ENCODE data around the gene COG7. TPM values are rescaled to one million over a fixed set of nuclear protein-coding genes. Genes with fewer than 3 reads are reported as not detected.
"Not testable (repeated sequence)": the region's sequence is repeated elsewhere in the genome, so short reads cannot be mapped to it uniquely, and the experiment has no call there.

The COG7 gene
- total RNA-seq, 1 experiment from 2014 or later = 29.4 TPM

GRCh38 chr16:23464196-23464595, 11.2 kb upstream of the COG7 start:
- CTCF ChIA-PET = interaction anchor here (0.6 kb wide), 1 partner anchor 18 kb away, joined by 3 read pairs; no protein-coding TSS in a partner anchor
- intact Hi-C loops (cut with micrococcal nuclease; ENCODE audit: unreplicated experiment) = no loop called here
- H3K4me3 Mint-ChIP-seq (ENCODE audit: low read depth, unreplicated experiment) = no peak overlapping the region
- H3K27me3 Mint-ChIP-seq (ENCODE audit: unreplicated experiment) = no peaks in the 10 kb centered on the region
- H3K9me3 Mint-ChIP-seq (ENCODE audit: low read depth, unreplicated experiment) = no peaks in the 10 kb centered on the region
- peaks cover 24% of the 10 kb centered on the region for H3K36me3 Mint-ChIP-seq (ENCODE audit: insufficient read depth, unreplicated experiment)
- no peak for TF ChIP-seq CTCF (IDR thresholded peaks at IDR 0.05; ENCODE audit: unreplicated experiment)
- BruUV-seq (replicated peaks) = no TSS peak
- no peak for DNase-seq
- no peak overlapping the region for H3K27ac Mint-ChIP-seq (ENCODE audit: unreplicated experiment)
- peaks cover 3% of the 10 kb centered on the region for H3K4me1 Mint-ChIP-seq (ENCODE audit: low read depth, unreplicated experiment)

GRCh38 chr16:23462994-23463393, 10.0 kb upstream of the COG7 start:
- H3K27me3 Mint-ChIP-seq (ENCODE audit: unreplicated experiment); BruUV-seq (replicated peaks); CTCF ChIA-PET; intact Hi-C loops (cut with micrococcal nuclease; ENCODE audit: unreplicated experiment); H3K27ac Mint-ChIP-seq (ENCODE audit: unreplicated experiment); DNase-seq; H3K9me3 Mint-ChIP-seq (ENCODE audit: low read depth, unreplicated experiment); H3K4me1 Mint-ChIP-seq (ENCODE audit: low read depth, unreplicated experiment); H3K4me3 Mint-ChIP-seq (ENCODE audit: low read depth, unreplicated experiment): not testable (repeated sequence)
- H3K36me3 Mint-ChIP-seq (ENCODE audit: insufficient read depth, unreplicated experiment) = peaks cover 21% of the 10 kb centered on the region

GRCh38 chr16:23453338-23454052, 506 bp upstream of the COG7 start:
- intact Hi-C loops (cut with micrococcal nuclease; ENCODE audit: unreplicated experiment) = no loop called here
- H3K27ac Mint-ChIP-seq (ENCODE audit: unreplicated experiment) = peak overlapping the region; percentile 92
- H3K9me3 Mint-ChIP-seq (ENCODE audit: low read depth, unreplicated experiment) = no peaks in the 10 kb centered on the region
- DNase-seq = no peak
- CTCF ChIA-PET = interaction anchor here (1.6 to 1.7 kb wide), 2 partner anchors 18 to 52 kb away, joined by 4 to 6 read pairs; no protein-coding TSS in a partner anchor
- peaks cover 35% of the 10 kb centered on the region for H3K4me1 Mint-ChIP-seq (ENCODE audit: low read depth, unreplicated experiment)
- H3K27me3 Mint-ChIP-seq (ENCODE audit: unreplicated experiment) = no peaks in the 10 kb centered on the region
- BruUV-seq (replicated peaks) = no TSS peak
- TF ChIP-seq CTCF (IDR thresholded peaks at IDR 0.05; ENCODE audit: unreplicated experiment) = no peak
- peak overlapping the region; percentile 94 for H3K4me3 Mint-ChIP-seq (ENCODE audit: low read depth, unreplicated experiment)
- H3K36me3 Mint-ChIP-seq (ENCODE audit: insufficient read depth, unreplicated experiment) = peaks cover 40% of the 10 kb centered on the region

GRCh38 chr16:23452221-23452571, 793 bp downstream of the COG7 start:
- no peak for TF ChIP-seq CTCF (IDR thresholded peaks at IDR 0.05; ENCODE audit: unreplicated experiment)
- no peak for DNase-seq
- Mint-ChIP-seq H3K9me3 (ENCODE audit: low read depth, unreplicated experiment) (no peaks in the 10 kb centered on the region), H3K4me1 (ENCODE audit: low read depth, unreplicated experiment) (peaks cover 42% of the 10 kb centered on the region), H3K27ac (ENCODE audit: unreplicated experiment) (peak overlapping the region; percentile 92), H3K27me3 (ENCODE audit: unreplicated experiment) (no peaks in the 10 kb centered on the region), H3K36me3 (ENCODE audit: insufficient read depth, unreplicated experiment) (peaks cover 40% of the 10 kb centered on the region), H3K4me3 (ENCODE audit: low read depth, unreplicated experiment) (peak overlapping the region; percentile 94)
- CTCF ChIA-PET = interaction anchor here (1.6 to 1.7 kb wide), 2 partner anchors 16 to 53 kb away, joined by 4 to 6 read pairs; no protein-coding TSS in a partner anchor
- TSS peak; percentile 44 for BruUV-seq (replicated peaks)
- intact Hi-C loops (cut with micrococcal nuclease; ENCODE audit: unreplicated experiment) = no loop called here

GRCh38 chr16:23448392-23448791, 4.6 kb downstream of the COG7 start:
- intact Hi-C loops (cut with micrococcal nuclease; ENCODE audit: unreplicated experiment) = no loop called here
- Mint-ChIP-seq H3K27ac (ENCODE audit: unreplicated experiment) (peak overlapping the region; percentile 54), H3K9me3 (ENCODE audit: low read depth, unreplicated experiment) (no peaks in the 10 kb centered on the region), H3K36me3 (ENCODE audit: insufficient read depth, unreplicated experiment) (peaks cover 40% of the 10 kb centered on the region), H3K27me3 (ENCODE audit: unreplicated experiment) (no peaks in the 10 kb centered on the region), H3K4me3 (ENCODE audit: low read depth, unreplicated experiment) (peak overlapping the region; percentile 36), H3K4me1 (ENCODE audit: low read depth, unreplicated experiment) (peaks cover 37% of the 10 kb centered on the region)
- peak; percentile 15 for DNase-seq
- no TSS peak for BruUV-seq (replicated peaks)
- CTCF ChIA-PET = interaction anchor here (0.5 to 1.4 kb wide), 3 partner anchors 12 to 50 kb away, joined by 3 read pairs; no protein-coding TSS in a partner anchor
- TF ChIP-seq CTCF (IDR thresholded peaks at IDR 0.05; ENCODE audit: unreplicated experiment) = no peak

- H3K36me3 Mint-ChIP-seq (ENCODE audit: insufficient read depth, unreplicated experiment) = peaks cover 24% of the 10 kb centered on the region
- H3K27me3 Mint-ChIP-seq (ENCODE audit: unreplicated experiment); DNase-seq; BruUV-seq (replicated peaks); H3K27ac Mint-ChIP-seq (ENCODE audit: unreplicated experiment); H3K9me3 Mint-ChIP-seq (ENCODE audit: low read depth, unreplicated experiment); H3K4me1 Mint-ChIP-seq (ENCODE audit: low read depth, unreplicated experiment); H3K4me3 Mint-ChIP-seq (ENCODE audit: low read depth, unreplicated experiment): not testable (repeated sequence)
- CTCF ChIA-PET = interaction anchor here (4.0 kb wide), 1 partner anchor 254 kb away, joined by 54 read pairs; the partner anchor contains the start of gene SCNN1G
- intact Hi-C loops (cut with micrococcal nuclease; ENCODE audit: unreplicated experiment) = loop anchor here (10.0 kb wide), 1 partner anchor 133 kb away; the partner anchor contains the start of gene SCNN1B
Observed at GRCh38 chr16:23437542-23437941, 15.4 kb downstream of the COG7 start.
